ENCODE data around the gene NOB1. TPM values are rescaled to one million over a fixed set of nuclear protein-coding genes. Genes with fewer than 3 reads are reported as not detected.

The NOB1 gene
- total RNA-seq, 1 experiment from 2014 or later = 101 TPM

DNA sequence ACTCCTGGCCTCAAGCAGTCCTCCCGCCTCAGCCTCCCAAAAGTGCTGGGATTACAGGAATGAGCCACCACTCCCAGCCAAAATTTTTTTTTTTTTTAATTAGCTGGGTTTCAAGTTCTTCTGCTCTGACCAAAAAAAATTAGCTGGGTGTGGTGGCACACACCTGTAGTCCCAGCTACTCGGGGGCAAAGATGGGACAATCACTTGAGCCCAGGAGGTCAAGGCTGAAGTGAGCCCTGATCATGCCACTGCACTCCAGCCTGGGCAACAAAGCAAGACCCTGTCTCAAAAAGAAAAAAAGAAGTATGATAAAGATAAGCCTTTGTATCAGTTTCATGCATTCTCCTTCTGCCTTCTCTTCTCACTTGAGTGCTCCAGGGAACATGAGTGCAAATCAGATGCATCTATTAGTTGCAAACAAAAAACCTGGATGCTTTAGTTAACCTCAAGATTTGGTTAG lies 30.3 kb downstream of the NOB1 start:
- Histone ChIP-seq H2BK12ac (ENCODE audit: insufficient read length, low read depth, low read length) (no peak overlapping the region), H3K9me3 (ENCODE audit: control insufficient read depth, low read depth, low read length) (no peaks in the 10 kb centered on the region), H4K5ac (ENCODE audit: insufficient read length, low read depth, low read length) (no peak overlapping the region), H3K4me2 (ENCODE audit: insufficient read depth, insufficient read length, low read length) (peak overlapping the region; percentile 78), H2AK5ac (ENCODE audit: insufficient read length, low read length) (no peak overlapping the region), H2BK15ac (ENCODE audit: low read depth, low read length) (no peak overlapping the region), H3T11ph (ENCODE audit: low read length) (no peak overlapping the region), H3K18ac (ENCODE audit: insufficient read length, low read depth, low read length) (no peak overlapping the region), H3K14ac (ENCODE audit: insufficient read depth, low read length) (no peak overlapping the region), H3K23me2 (ENCODE audit: insufficient read length, low read depth, low read length, poor library complexity, severe bottlenecking) (peaks cover 12% of the 10 kb centered on the region), H2AFZ (ENCODE audit: low read length) (no peak overlapping the region), H4K91ac (ENCODE audit: insufficient read length, low read depth, low read length) (no peak overlapping the region), H3K4me1 (ENCODE audit: insufficient read depth, low read length) (no peaks in the 10 kb centered on the region; the same call in 1 of the 2 replicates), H3K23ac (ENCODE audit: insufficient read length, low read depth, low read length) (no peak overlapping the region), H2BK5ac (ENCODE audit: insufficient read length, low read length) (no peak overlapping the region), H3K9ac (ENCODE audit: extremely low read depth, insufficient read length, low read length) (no peak overlapping the region), H4K20me1 (ENCODE audit: control insufficient read depth, insufficient read depth, insufficient read length) (no peaks in the 10 kb centered on the region), H3K56ac (ENCODE audit: insufficient read length, low read depth, low read length) (no peak overlapping the region), H2BK120ac (ENCODE audit: low read depth, low read length, poor library complexity, severe bottlenecking) (no peak overlapping the region), H3K27me3 (ENCODE audit: insufficient read depth, low read length) (no peaks in the 10 kb centered on the region), H3K79me1 (ENCODE audit: insufficient read depth, low read depth, low read length, poor library complexity, severe bottlenecking) (no peaks in the 10 kb centered on the region), H4K8ac (replicated peaks; ENCODE audit: insufficient read length, low read depth, low read length) (no peak overlapping the region), H2BK20ac (ENCODE audit: low read depth, low read length, poor library complexity, severe bottlenecking) (no peak overlapping the region), H3K79me2 (ENCODE audit: insufficient read depth, low read length) (peaks cover 2% of the 10 kb centered on the region; the same call in 1 of the 2 replicates), H3K27ac (ENCODE audit: insufficient read length, low read depth, low read length) (no peak overlapping the region), H3K4ac (ENCODE audit: low read depth, low read length) (no peak overlapping the region)
- DNase-seq = no peak
- TF ChIP-seq, protein P1, sequence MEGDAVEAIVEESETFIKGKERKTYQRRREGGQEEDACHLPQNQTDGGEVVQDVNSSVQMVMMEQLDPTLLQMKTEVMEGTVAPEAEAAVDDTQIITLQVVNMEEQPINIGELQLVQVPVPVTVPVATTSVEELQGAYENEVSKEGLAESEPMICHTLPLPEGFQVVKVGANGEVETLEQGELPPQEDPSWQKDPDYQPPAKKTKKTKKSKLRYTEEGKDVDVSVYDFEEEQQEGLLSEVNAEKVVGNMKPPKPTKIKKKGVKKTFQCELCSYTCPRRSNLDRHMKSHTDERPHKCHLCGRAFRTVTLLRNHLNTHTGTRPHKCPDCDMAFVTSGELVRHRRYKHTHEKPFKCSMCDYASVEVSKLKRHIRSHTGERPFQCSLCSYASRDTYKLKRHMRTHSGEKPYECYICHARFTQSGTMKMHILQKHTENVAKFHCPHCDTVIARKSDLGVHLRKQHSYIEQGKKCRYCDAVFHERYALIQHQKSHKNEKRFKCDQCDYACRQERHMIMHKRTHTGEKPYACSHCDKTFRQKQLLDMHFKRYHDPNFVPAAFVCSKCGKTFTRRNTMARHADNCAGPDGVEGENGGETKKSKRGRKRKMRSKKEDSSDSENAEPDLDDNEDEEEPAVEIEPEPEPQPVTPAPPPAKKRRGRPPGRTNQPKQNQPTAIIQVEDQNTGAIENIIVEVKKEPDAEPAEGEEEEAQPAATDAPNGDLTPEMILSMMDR (conservative IDR thresholded peaks at IDR 0.05) = no peak
- Mint-ChIP-seq H3K27me3 (ENCODE audit: low read depth) (no peaks in the 10 kb centered on the region), H3K27ac (no peak overlapping the region), H3K36me3 (ENCODE audit: insufficient read depth in 1 of 3, low read depth in 3 of 3) (peaks cover 0 to 10% (median 5%) of the 10 kb centered on the region in 3 experiments; a peak in 5 of 7 replicates), H3K9me3 (no peaks in the 10 kb centered on the region; a peak in 1 of 5 replicates), H3K4me1 (peaks cover 28 to 38% of the 10 kb centered on the region in 2 experiments), H3K4me3 (no peak overlapping the region)
- WGBS (ENCODE audit: extremely low coverage, insufficient read length, low lambda C conversion rate) = no CpG with 5 or more reads among the region's 2 CpGs

Measured in H9 (cell line).